Measurements from ENCODE around the gene TBC1D1. TPM values are rescaled to one million over a fixed set of nuclear protein-coding genes. Genes with fewer than 3 reads are reported as not detected.

TBC1D1 gene
- total RNA-seq, 4 donors from 2014 or later = 15.9 to 24.0 (median 20.0) TPM

DNA sequence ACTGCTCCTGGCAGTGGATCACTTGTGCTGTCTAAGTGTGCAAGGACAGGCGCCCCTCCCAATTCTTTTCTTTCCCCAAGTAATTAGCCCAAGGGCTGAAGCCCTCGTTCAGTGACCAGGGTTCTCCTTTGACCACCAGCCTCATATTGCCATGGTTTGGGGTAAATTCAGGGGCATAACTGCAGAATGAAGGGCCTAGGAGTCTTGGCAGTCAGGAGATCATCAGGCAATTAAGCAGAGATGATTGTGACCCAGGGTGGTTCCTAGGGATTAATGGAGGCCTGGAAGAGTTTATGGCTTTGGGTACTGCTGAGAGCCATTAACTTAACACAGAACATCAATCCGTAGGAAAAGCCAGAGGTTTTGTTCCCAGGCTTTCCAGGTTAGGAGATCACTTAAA, 240.0 kb downstream of the TBC1D1 start:
- WGBS, 2 donors = 68 to 76% methylated on average over 3 of the region's 3 CpGs
- DNase-seq (ENCODE audit: low spot score in 2 of 2) = no peak
- no peak for TF ChIP-seq POLR2A (IDR thresholded peaks at IDR 0.05)
- TF ChIP-seq, protein P1, sequence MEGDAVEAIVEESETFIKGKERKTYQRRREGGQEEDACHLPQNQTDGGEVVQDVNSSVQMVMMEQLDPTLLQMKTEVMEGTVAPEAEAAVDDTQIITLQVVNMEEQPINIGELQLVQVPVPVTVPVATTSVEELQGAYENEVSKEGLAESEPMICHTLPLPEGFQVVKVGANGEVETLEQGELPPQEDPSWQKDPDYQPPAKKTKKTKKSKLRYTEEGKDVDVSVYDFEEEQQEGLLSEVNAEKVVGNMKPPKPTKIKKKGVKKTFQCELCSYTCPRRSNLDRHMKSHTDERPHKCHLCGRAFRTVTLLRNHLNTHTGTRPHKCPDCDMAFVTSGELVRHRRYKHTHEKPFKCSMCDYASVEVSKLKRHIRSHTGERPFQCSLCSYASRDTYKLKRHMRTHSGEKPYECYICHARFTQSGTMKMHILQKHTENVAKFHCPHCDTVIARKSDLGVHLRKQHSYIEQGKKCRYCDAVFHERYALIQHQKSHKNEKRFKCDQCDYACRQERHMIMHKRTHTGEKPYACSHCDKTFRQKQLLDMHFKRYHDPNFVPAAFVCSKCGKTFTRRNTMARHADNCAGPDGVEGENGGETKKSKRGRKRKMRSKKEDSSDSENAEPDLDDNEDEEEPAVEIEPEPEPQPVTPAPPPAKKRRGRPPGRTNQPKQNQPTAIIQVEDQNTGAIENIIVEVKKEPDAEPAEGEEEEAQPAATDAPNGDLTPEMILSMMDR (IDR thresholded peaks at IDR 0.05) = no peak
- H3K4me3 ChIP-seq (ENCODE audit: low read depth, poor library complexity, severe bottlenecking) = no peak overlapping the region
- intact Hi-C loops (cut with DNase I; ENCODE audit: low total_unique reads) = no loop called here

GRCh38 chr4:38131371-38132091, 240.6 kb downstream of the TBC1D1 start:
- WGBS, 2 donors = 58 to 60% methylated on average over 12 of the region's 12 CpGs
- no peak overlapping the region for H3K4me3 ChIP-seq (ENCODE audit: low read depth, poor library complexity, severe bottlenecking)
- DNase-seq (ENCODE audit: low spot score in 2 of 2) = no peak
- intact Hi-C loops (cut with DNase I; ENCODE audit: low total_unique reads) = no loop called here
- TF ChIP-seq, protein P1 (IDR thresholded peaks at IDR 0.05) = no peak
- TF ChIP-seq POLR2A (IDR thresholded peaks at IDR 0.05) = no peak

DNA sequence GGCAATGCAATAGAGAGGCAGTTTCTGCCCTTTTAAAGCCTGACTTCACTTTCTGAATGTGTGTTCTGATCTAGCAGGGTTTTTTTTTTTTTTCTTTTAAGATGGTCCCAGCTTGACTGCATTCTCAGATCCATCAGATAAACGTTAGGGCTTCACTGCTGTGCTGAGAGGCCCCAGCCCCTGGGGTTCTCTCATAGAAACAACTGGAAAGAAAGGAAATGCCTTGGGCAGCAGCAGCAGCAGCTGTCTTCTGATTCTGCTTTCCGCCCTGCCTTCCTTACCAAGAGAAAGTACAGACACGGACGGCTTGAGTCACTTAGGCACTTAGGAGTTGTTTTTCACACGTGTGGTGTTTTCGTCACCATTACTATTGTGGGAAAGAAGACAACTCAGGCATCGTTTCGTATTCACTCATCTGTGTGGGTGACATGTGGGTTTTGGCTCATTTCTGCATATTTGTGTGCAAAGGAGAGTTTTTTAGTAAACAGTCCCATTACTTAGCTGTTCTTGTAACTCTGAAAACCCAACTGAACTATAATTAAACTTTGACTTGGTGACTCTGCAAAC, 241.3 kb downstream of the TBC1D1 start:
- intact Hi-C loops (cut with DNase I; ENCODE audit: low total_unique reads) = no loop called here
- no peak overlapping the region for H3K4me3 ChIP-seq (ENCODE audit: low read depth, poor library complexity, severe bottlenecking)
- TF ChIP-seq POLR2A (IDR thresholded peaks at IDR 0.05) = no peak
- TF ChIP-seq, protein P1 (IDR thresholded peaks at IDR 0.05) = no peak
- peak in 1 of 2 donors; percentile 84 for DNase-seq (ENCODE audit: low spot score in 2 of 2)
- WGBS, 2 donors = 7 to 19% methylated on average over 8 of the region's 8 CpGs

DNA sequence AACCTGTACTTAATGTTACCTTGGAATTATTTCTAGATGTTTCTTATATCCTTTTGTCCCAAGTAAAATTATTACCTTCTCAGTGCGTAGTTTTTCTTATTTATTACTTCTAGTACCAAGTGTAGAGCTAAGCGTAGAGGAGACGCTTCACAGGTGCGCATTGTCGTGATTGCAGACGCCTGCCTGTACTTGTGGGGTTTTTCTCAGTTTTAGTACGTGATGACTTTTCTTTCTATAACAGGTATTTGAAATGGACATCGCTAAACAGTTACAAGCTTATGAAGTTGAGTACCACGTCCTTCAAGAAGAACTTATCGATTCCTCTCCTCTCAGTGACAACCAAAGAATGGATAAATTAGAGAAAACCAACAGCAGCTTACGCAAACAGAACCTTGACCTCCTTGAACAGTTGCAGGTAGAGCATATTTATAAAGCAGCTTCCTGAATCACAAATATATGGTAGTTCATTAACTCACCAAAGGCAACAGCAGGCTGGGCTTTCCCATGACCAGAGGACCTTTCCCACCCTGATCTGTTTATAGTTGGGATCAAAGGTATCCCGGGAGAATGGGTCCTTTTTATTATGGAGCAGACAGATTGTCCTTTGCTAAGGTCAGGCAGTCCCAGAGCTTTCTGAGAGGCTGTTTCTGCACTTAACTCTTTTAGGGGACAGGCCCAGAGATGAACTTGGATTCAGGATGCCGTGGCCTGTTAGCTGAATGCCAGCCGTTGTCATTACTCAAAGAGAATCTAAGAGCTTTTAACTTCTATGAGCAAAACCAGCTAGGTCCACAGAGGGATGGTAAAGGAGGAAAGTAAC, 242.2 kb downstream of the TBC1D1 start:
- intact Hi-C loops (cut with DNase I; ENCODE audit: low total_unique reads) = no loop called here
- no peak overlapping the region for H3K4me3 ChIP-seq (ENCODE audit: low read depth, poor library complexity, severe bottlenecking)
- 94 to 95% methylated on average over 14 of the region's 14 CpGs for WGBS, 2 donors
- no peak for DNase-seq (ENCODE audit: low spot score in 2 of 2)
- no peak for TF ChIP-seq POLR2A (IDR thresholded peaks at IDR 0.05)

- TF ChIP-seq POLR2A (IDR thresholded peaks at IDR 0.05) = no peak
- TF ChIP-seq, protein P1 (IDR thresholded peaks at IDR 0.05) = no peak
- no peak overlapping the region for H3K4me3 ChIP-seq (ENCODE audit: low read depth, poor library complexity, severe bottlenecking)
- intact Hi-C loops (cut with DNase I; ENCODE audit: low total_unique reads) = no loop called here
- no peak for DNase-seq (ENCODE audit: low spot score in 2 of 2)
- 88 to 90% methylated on average over 7 of the region's 7 CpGs for WGBS, 2 donors
These were observed 243.0 kb downstream of the TBC1D1 start for GRCh38 chr4:38133711-38134480.
